ENCODE measurements around the gene TMED9. TPM values are rescaled to one million over a fixed set of nuclear protein-coding genes. Genes with fewer than 3 reads are reported as not detected.
"Not testable (repeated sequence)": the region's sequence is repeated elsewhere in the genome, so short reads cannot be mapped to it uniquely, and the experiment has no call there.

Gene TMED9
- total RNA-seq, 1 experiment from 2014 or later: 156 TPM

DNA sequence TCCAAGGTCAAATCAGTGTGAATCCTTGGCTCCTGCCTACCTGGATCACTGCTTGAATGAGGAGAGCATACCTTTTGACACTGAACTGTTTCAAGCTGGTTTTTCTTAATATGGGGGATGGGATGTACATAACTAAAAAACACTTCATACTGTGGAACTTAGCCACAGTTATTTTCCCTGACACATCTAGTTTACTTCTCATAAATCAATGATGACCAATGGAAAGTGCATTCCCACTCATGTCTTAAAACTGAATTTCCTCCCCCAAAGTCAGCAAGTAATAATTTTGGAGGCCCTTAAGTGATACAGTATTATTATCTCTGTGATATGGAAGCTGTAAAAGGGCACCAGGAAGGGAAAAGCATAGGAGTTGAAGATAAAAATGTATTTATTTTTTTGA, 38.2 kb downstream of the TMED9 start:
- not testable (repeated sequence) for H2BK20ac ChIP-seq (ENCODE audit: low read depth, low read length, poor library complexity, severe bottlenecking); H3K4ac ChIP-seq (ENCODE audit: low read depth, low read length); H3K36me3 Mint-ChIP-seq (ENCODE audit: insufficient read depth in 1 of 3, low read depth in 3 of 3); H4K5ac ChIP-seq (ENCODE audit: insufficient read length, low read depth, low read length); H3K14ac ChIP-seq (ENCODE audit: insufficient read depth, low read length); H3K4me2 ChIP-seq (ENCODE audit: insufficient read depth, insufficient read length, low read length); H2AK5ac ChIP-seq (ENCODE audit: insufficient read length, low read length); H2BK120ac ChIP-seq (ENCODE audit: low read depth, low read length, poor library complexity, severe bottlenecking); H2BK12ac ChIP-seq (ENCODE audit: insufficient read length, low read depth, low read length); H3K79me2 ChIP-seq (ENCODE audit: insufficient read depth, low read length); DNase-seq; H2BK15ac ChIP-seq (ENCODE audit: low read depth, low read length); H3K27me3 ChIP-seq (ENCODE audit: insufficient read depth, low read length); H3K4me1 ChIP-seq (ENCODE audit: insufficient read depth, low read length); H3K4me3 Mint-ChIP-seq; H4K8ac ChIP-seq (replicated peaks; ENCODE audit: insufficient read length, low read depth, low read length); H3K27ac ChIP-seq (ENCODE audit: insufficient read length, low read depth, low read length); H3K4me1 Mint-ChIP-seq; H2BK5ac ChIP-seq (ENCODE audit: insufficient read length, low read length); H3K9me3 Mint-ChIP-seq; H3K18ac ChIP-seq (ENCODE audit: insufficient read length, low read depth, low read length); H3K9ac ChIP-seq (ENCODE audit: extremely low read depth, insufficient read length, low read length); H3K9me3 ChIP-seq (ENCODE audit: control insufficient read depth, low read depth, low read length); H2AFZ ChIP-seq (ENCODE audit: low read length); H3T11ph ChIP-seq (ENCODE audit: low read length); H3K27ac Mint-ChIP-seq; H4K91ac ChIP-seq (ENCODE audit: insufficient read length, low read depth, low read length); H3K27me3 Mint-ChIP-seq (ENCODE audit: low read depth); H3K23ac ChIP-seq (ENCODE audit: insufficient read length, low read depth, low read length); H3K79me1 ChIP-seq (ENCODE audit: insufficient read depth, low read depth, low read length, poor library complexity, severe bottlenecking); H4K20me1 ChIP-seq (ENCODE audit: control insufficient read depth, insufficient read depth, insufficient read length); H3K23me2 ChIP-seq (ENCODE audit: insufficient read length, low read depth, low read length, poor library complexity, severe bottlenecking); H3K56ac ChIP-seq (ENCODE audit: insufficient read length, low read depth, low read length)

DNA sequence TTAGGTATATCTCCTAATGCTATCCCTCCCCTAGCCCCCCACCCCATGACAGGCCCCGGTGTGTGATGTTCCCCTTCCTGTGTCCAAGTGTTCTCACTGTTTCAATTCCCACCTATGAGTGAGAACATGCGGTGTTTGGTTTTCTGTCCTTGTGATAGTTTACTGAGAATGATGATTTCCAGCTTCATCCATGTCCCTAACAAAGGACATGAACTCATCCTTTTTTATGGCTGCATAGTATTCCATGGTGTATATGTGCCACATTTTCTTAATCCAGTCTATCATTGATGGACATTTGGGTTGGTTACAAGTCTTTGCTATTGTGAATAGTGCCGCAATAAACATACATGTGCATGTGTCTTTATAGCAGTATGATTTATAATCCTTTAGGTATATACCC, 42.9 kb downstream of the TMED9 start:
- no CpG with 5 or more reads among the region's 3 CpGs for WGBS (ENCODE audit: extremely low coverage, insufficient read length, low lambda C conversion rate)
- H3K9ac ChIP-seq (ENCODE audit: extremely low read depth, insufficient read length, low read length); H4K91ac ChIP-seq (ENCODE audit: insufficient read length, low read depth, low read length); H3K4me3 Mint-ChIP-seq; H3K18ac ChIP-seq (ENCODE audit: insufficient read length, low read depth, low read length); H2AFZ ChIP-seq (ENCODE audit: low read length); H3K79me1 ChIP-seq (ENCODE audit: insufficient read depth, low read depth, low read length, poor library complexity, severe bottlenecking); H3K23me2 ChIP-seq (ENCODE audit: insufficient read length, low read depth, low read length, poor library complexity, severe bottlenecking); H3K27ac ChIP-seq (ENCODE audit: insufficient read length, low read depth, low read length); H2BK15ac ChIP-seq (ENCODE audit: low read depth, low read length); H2BK120ac ChIP-seq (ENCODE audit: low read depth, low read length, poor library complexity, severe bottlenecking); H2AK5ac ChIP-seq (ENCODE audit: insufficient read length, low read length); H3K4ac ChIP-seq (ENCODE audit: low read depth, low read length); H3T11ph ChIP-seq (ENCODE audit: low read length); H2BK12ac ChIP-seq (ENCODE audit: insufficient read length, low read depth, low read length); H3K14ac ChIP-seq (ENCODE audit: insufficient read depth, low read length); H3K4me1 ChIP-seq (ENCODE audit: insufficient read depth, low read length); H4K5ac ChIP-seq (ENCODE audit: insufficient read length, low read depth, low read length); H4K20me1 ChIP-seq (ENCODE audit: control insufficient read depth, insufficient read depth, insufficient read length); H2BK20ac ChIP-seq (ENCODE audit: low read depth, low read length, poor library complexity, severe bottlenecking); H3K56ac ChIP-seq (ENCODE audit: insufficient read length, low read depth, low read length); H3K27me3 ChIP-seq (ENCODE audit: insufficient read depth, low read length); H4K8ac ChIP-seq (replicated peaks; ENCODE audit: insufficient read length, low read depth, low read length); DNase-seq; H3K23ac ChIP-seq (ENCODE audit: insufficient read length, low read depth, low read length); H2BK5ac ChIP-seq (ENCODE audit: insufficient read length, low read length); H3K4me2 ChIP-seq (ENCODE audit: insufficient read depth, insufficient read length, low read length); H3K27ac Mint-ChIP-seq; H3K79me2 ChIP-seq (ENCODE audit: insufficient read depth, low read length); H3K9me3 ChIP-seq (ENCODE audit: control insufficient read depth, low read depth, low read length); H3K4me1 Mint-ChIP-seq: not testable (repeated sequence)
- peaks cover 37 to 40% of the 10 kb centered on the region in 2 experiments for H3K9me3 Mint-ChIP-seq
- peaks cover 10% of the 10 kb centered on the region for H3K27me3 Mint-ChIP-seq (ENCODE audit: low read depth)
- H3K36me3 Mint-ChIP-seq (ENCODE audit: insufficient read depth in 1 of 3, low read depth in 3 of 3): peaks cover 12 to 27% (median 23%) of the 10 kb centered on the region in 3 experiments
